Nephron progenitor cell (in vitro differentiated cells): ENCODE measurements around the gene DMGDH.

Experiments used
- DNase-seq: peaks from one replicate; pipeline ENCODE4 v3.0.0; 2021
- H3K27ac Mint-ChIP-seq: 2 replicates; pipeline ENCODE4 v1.8.0; 2021; ENCODE audit warnings: mild to moderate bottlenecking, moderate library complexity, mixed read lengths
- H3K27me3 Mint-ChIP-seq: 2 replicates; pipeline ENCODE4 v1.8.0; 2021; ENCODE audit warnings: mild to moderate bottlenecking, low read depth, mixed read lengths; ENCODE audit not compliant: poor library complexity
- H3K36me3 Mint-ChIP-seq: 2 replicates; pipeline ENCODE4 v1.8.0; 2021; ENCODE audit warnings: low read depth, mixed read lengths
- H3K4me1 Mint-ChIP-seq: 2 replicates; pipeline ENCODE4 v1.8.0; 2021; ENCODE audit warnings: mixed read lengths
- H3K4me3 Mint-ChIP-seq: 2 replicates; pipeline ENCODE4 v1.8.0; 2021; ENCODE audit warnings: mild to moderate bottlenecking, moderate library complexity, mixed read lengths
- H3K9me3 Mint-ChIP-seq: 2 replicates; pipeline ENCODE4 v1.8.0; 2021; ENCODE audit warnings: mild to moderate bottlenecking, moderate library complexity, mixed read lengths
- TF ChIP-seq, protein P1 (sequence below): fragments of 200-600 bp; sonication (generic); IDR thresholded peaks from 2 replicates; pipeline ENCODE4 v1.5.0; 2021; ENCODE audit warnings: antibody characterized with exemption

DMGDH gene

DNA sequence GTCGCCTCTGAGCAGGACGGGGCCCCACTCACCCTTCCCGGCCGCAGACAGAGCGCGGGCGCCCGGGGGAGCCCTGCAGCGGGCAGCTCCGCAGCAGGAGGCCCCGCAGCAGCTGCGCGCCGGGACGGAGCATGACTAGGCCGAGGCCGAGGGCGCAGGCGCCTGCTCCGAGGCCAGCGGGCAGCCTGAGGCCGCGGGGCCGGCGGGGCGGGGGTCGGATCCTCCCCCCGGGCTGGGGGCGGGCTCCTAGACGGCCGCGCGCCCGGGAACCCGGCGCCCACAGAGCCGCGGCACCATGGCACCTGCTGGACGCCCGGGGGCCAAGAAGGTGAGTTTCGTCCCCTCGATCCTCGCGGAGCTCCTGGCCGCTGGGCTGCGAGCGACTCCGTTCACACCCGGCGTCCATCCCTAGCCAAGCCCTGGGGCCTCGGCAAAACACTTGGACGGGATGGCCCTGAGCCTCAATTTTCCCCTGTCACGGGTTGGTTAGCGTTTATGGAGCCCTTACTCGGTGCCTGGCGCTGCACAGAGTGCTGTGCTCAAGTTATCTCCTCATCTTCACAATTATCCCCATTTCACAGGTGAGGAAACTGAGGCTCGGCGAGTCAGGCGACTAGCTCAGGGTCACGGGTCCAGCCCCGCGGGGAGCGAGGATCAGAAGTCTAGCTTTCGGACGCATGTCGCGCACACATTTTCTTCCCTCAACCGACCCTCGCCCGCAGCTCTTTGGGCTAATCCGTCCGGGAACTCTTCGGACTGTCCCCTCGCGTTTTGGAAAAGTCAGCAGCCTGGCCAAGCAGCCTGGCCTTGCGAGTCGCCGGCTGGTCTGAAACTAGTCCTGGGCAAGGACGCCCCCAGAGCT, at the start of gene DMGDH, which contains the start of gene BHMT2:
Gene DMGDH, minus strand, starts transcription at position 187 of the 862 bp plus-strand sequence. Its CDS starts 54 bp downstream, at position 133.
Gene BHMT2, plus strand, starts transcription at position 280 of the 862 bp plus-strand sequence. Its CDS starts 16 bp downstream, at position 296.
- H3K27ac Mint-ChIP-seq, result peak within 1 kb of the TSS; percentile 55
- no peak for DNase-seq
- TF ChIP-seq, protein P1, sequence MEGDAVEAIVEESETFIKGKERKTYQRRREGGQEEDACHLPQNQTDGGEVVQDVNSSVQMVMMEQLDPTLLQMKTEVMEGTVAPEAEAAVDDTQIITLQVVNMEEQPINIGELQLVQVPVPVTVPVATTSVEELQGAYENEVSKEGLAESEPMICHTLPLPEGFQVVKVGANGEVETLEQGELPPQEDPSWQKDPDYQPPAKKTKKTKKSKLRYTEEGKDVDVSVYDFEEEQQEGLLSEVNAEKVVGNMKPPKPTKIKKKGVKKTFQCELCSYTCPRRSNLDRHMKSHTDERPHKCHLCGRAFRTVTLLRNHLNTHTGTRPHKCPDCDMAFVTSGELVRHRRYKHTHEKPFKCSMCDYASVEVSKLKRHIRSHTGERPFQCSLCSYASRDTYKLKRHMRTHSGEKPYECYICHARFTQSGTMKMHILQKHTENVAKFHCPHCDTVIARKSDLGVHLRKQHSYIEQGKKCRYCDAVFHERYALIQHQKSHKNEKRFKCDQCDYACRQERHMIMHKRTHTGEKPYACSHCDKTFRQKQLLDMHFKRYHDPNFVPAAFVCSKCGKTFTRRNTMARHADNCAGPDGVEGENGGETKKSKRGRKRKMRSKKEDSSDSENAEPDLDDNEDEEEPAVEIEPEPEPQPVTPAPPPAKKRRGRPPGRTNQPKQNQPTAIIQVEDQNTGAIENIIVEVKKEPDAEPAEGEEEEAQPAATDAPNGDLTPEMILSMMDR, result no peak
- peaks cover 21% of the 10 kb centered on the region for H3K9me3 Mint-ChIP-seq
- peaks cover 4% of the 10 kb centered on the region for H3K36me3 Mint-ChIP-seq
- H3K4me1 Mint-ChIP-seq, result no peaks in the 10 kb centered on the region
- no peak within 1 kb of the TSS for H3K4me3 Mint-ChIP-seq
- peaks cover 4% of the 10 kb centered on the region for H3K27me3 Mint-ChIP-seq

DNA sequence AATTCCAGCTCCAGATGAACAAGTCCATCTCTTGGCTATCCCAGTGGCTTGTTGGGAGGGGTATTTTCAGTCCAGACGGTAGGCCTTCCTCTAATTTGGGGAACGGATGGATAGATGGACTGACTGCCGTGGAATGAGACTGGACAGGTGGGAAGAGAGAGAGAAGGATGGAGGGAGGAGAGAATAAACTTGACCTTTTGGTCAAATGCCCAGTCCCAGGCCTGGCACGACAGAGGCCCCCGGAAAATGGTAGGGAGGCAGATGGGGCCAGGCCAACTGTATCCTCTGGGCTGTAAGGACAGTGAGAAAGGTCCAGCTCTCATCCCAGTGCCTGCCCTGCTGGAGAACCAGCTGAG, 43.2 kb upstream of the DMGDH start:
- peaks cover 6% of the 10 kb centered on the region for H3K4me1 Mint-ChIP-seq
- H3K36me3 Mint-ChIP-seq, result no peaks in the 10 kb centered on the region
- TF ChIP-seq, protein P1, result no peak
- H3K27me3 Mint-ChIP-seq, result peaks cover 81% of the 10 kb centered on the region
- no peaks in the 10 kb centered on the region for H3K9me3 Mint-ChIP-seq
- H3K27ac Mint-ChIP-seq, result no peak overlapping the region
- DNase-seq, result no peak
- H3K4me3 Mint-ChIP-seq, result no peak overlapping the region

GRCh38 chr5:79111960-79112702, 42.7 kb upstream of the DMGDH start:
- TF ChIP-seq, protein P1, result no peak
- peak overlapping the region; percentile 79 for H3K4me3 Mint-ChIP-seq
- H3K4me1 Mint-ChIP-seq, result peaks cover 6% of the 10 kb centered on the region
- DNase-seq, result peak; percentile 48
- no peaks in the 10 kb centered on the region for H3K36me3 Mint-ChIP-seq
- H3K27ac Mint-ChIP-seq, result no peak overlapping the region
- no peaks in the 10 kb centered on the region for H3K9me3 Mint-ChIP-seq
- H3K27me3 Mint-ChIP-seq, result peaks cover 85% of the 10 kb centered on the region

DNA sequence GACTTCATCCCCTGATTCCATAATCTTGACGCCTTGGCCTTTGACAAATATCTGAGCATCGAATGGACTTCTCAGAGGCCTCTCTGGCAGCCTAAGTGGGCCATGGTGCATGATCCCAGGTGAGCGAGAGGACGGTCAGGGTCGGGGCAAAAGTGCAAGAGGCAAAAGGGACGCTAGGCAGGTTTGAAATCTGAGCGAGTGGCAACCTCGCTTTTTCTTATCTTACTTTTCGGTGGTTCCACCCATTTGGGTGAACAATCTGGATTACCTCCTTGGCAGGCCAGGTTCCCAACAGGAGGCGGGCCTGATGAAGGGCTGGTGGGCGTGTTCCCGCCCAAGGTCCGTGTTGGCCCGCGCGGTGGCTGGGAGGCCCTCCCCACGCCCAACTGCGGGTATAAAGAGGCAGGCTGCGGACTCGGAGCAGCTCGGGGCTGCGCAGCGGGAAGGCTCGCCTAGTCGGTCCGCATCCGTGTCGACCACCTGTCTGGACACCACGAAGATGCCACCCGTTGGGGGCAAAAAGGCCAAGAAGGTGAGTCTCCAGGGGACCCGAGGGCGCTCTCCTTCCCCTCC, 42.0 kb upstream of the DMGDH start, which contains the start of gene BHMT:
Gene BHMT, plus strand, starts transcription at position 423 of the 573 bp plus-strand sequence. Its CDS starts 77 bp downstream, at position 500.
- H3K9me3 Mint-ChIP-seq, result no peaks in the 10 kb centered on the region
- peak; percentile 55 for DNase-seq
- TF ChIP-seq, protein P1, result no peak
- peaks cover 86% of the 10 kb centered on the region for H3K27me3 Mint-ChIP-seq
- peaks cover 6% of the 10 kb centered on the region for H3K4me1 Mint-ChIP-seq
- no peaks in the 10 kb centered on the region for H3K36me3 Mint-ChIP-seq
- H3K27ac Mint-ChIP-seq, result no peak within 1 kb of the TSS
- H3K4me3 Mint-ChIP-seq, result peak within 1 kb of the TSS; percentile 79

GRCh38 chr5:79109527-79110492, 40.3 kb upstream of the DMGDH start:
- Mint-ChIP-seq H3K4me1 (peaks cover 6% of the 10 kb centered on the region), H3K27ac (no peak overlapping the region), H3K9me3 (no peaks in the 10 kb centered on the region), H3K36me3 (no peaks in the 10 kb centered on the region), H3K27me3 (peaks cover 69% of the 10 kb centered on the region), H3K4me3 (no peak overlapping the region)
- TF ChIP-seq, protein P1, result peak; percentile 58
- peak; percentile 19 for DNase-seq
